Transverse colon (tissue), 3 donors: ENCODE data around the gene PSMD11.

Source experiments
- CTCF ChIP-seq, 5 experiments: fragments of 200-600 bp in 3 of 5; fragments of 450-650 bp in 2 of 5; sonication (generic) in 3 of 5; IDR thresholded peaks; 1 replicate in 2 of 5; 2 replicates in 3 of 5; pipeline ENCODE4 v1.5.1; 2016 to 2017; ENCODE audit warnings: antibody characterized with exemption in 5 of 5, inconsistent platforms in 3 of 5, mild to moderate bottlenecking in 2 of 5, moderate library complexity in 1 of 5
- EP300 ChIP-seq: sonication (generic); formaldehyde crosslinking; IDR thresholded peaks from one replicate; pipeline ENCODE4 v1.6.1; 2017; ENCODE audit warnings: antibody characterized with exemption, low read depth

- TF ChIP-seq EP300 (no peak), CTCF (IDR thresholded peaks at IDR 0.05) (peak in 3 of 5 experiments; percentile 86 to 88 (median 88))
Measured at GRCh38 chr17:32443827-32444300, 446 bp upstream of the PSMD11 start.
